Stimulated activated CD4-positive, alpha-beta T cell treated with anti-CD3 and anti-CD28 coated beads, Interleukin-1b, Interleukin-23, amount 100 ng/mL, for 4 hours (primary cell): ENCODE results near the gene MXRA7.
"Not testable (repeated sequence)": the region's sequence is repeated elsewhere in the genome, so short reads cannot be mapped to it uniquely, and the experiment has no call there.

Experiments
- DNase-seq, 2 donors: peaks; one replicate each; pipeline ENCODE4 v3.0.0-alpha.2; 2020; ENCODE audit warnings: low read depth in 2 of 2

MXRA7 gene

GRCh38 chr17:76735586-76736348 lies 25.0 kb upstream of the MXRA7 start:
- no peak for DNase-seq

- DNase-seq: no peak
Observed at GRCh38 chr17:76735006-76735405, 24.2 kb upstream of the MXRA7 start.

GRCh38 chr17:76734080-76734840 lies 23.5 kb upstream of the MXRA7 start:
- no peak for DNase-seq

- no peak for DNase-seq
Observed at GRCh38 chr17:76733618-76733957, 22.8 kb upstream of the MXRA7 start.

- no peak for DNase-seq
Observed at GRCh38 chr17:76732734-76733617, 22.2 kb upstream of the MXRA7 start.

- not testable (repeated sequence) for DNase-seq
Observed at GRCh38 chr17:76731800-76732733, 21.3 kb upstream of the MXRA7 start.

- no peak for DNase-seq
Observed at GRCh38 chr17:76727745-76728456, 17.1 kb upstream of the MXRA7 start.

GRCh38 chr17:76726776-76727718 lies 16.3 kb upstream of the MXRA7 start, which contains the start of gene METTL23:
METTL23 (plus strand) TSS chr17:76726839; CDS start chr17:76729711, 2,872 bp downstream.
- DNase-seq: peak; percentile 64 to 72

GRCh38 chr17:76726231-76726775 lies 15.5 kb upstream of the MXRA7 start, which contains the start of gene JMJD6:
JMJD6 (minus strand) TSS chr17:76726606; CDS start chr17:76726475, 131 bp downstream.
- peak; percentile 86 for DNase-seq

- DNase-seq: peak in 1 of 2 donors; percentile 69
Observed at GRCh38 chr17:76725580-76726230, 14.9 kb upstream of the MXRA7 start.

- DNase-seq: no peak
Observed at GRCh38 chr17:76723812-76724211, 13.0 kb upstream of the MXRA7 start.

- DNase-seq: not testable (repeated sequence)
Observed at GRCh38 chr17:76722977-76723376, 12.2 kb upstream of the MXRA7 start.

GRCh38 chr17:76722279-76722678 lies 11.5 kb upstream of the MXRA7 start:
- DNase-seq: no peak

GRCh38 chr17:76721463-76721862 lies 10.7 kb upstream of the MXRA7 start:
- no peak for DNase-seq

GRCh38 chr17:76720941-76721340 lies 10.2 kb upstream of the MXRA7 start:
- no peak for DNase-seq

GRCh38 chr17:76720211-76720610 lies 9.4 kb upstream of the MXRA7 start:
- DNase-seq: no peak

GRCh38 chr17:76718516-76718915 lies 7.8 kb upstream of the MXRA7 start:
- no peak for DNase-seq

GRCh38 chr17:76716839-76717215 lies 6.1 kb upstream of the MXRA7 start:
- DNase-seq: no peak
